ENCODE data around the gene TMEM52. TPM values are rescaled to one million over a fixed set of nuclear protein-coding genes. Genes with fewer than 3 reads are reported as not detected.
A peak's percentile ranks its signal among the peaks of the same experiment; 100 is the strongest.

The TMEM52 gene
- total RNA-seq, 1 experiment from 2014 or later = 9.6 TPM

- H2BK5ac ChIP-seq (ENCODE audit: insufficient read length, low read length) = no peak overlapping the region
- H4K20me1 ChIP-seq (ENCODE audit: control insufficient read depth, insufficient read depth, insufficient read length) = no peaks in the 10 kb centered on the region
- H3K23me2 ChIP-seq (ENCODE audit: insufficient read length, low read depth, low read length, poor library complexity, severe bottlenecking) = no peaks in the 10 kb centered on the region
- H3K4ac ChIP-seq (ENCODE audit: low read depth, low read length) = no peak overlapping the region
- no peak overlapping the region for H3K4me2 ChIP-seq (ENCODE audit: insufficient read depth, insufficient read length, low read length)
- H3K27me3 Mint-ChIP-seq (ENCODE audit: low read depth) = peaks cover 2% of the 10 kb centered on the region; the same call in 1 of the 2 replicates
- no peak overlapping the region for H2BK120ac ChIP-seq (ENCODE audit: low read depth, low read length, poor library complexity, severe bottlenecking)
- no peak overlapping the region for H3K18ac ChIP-seq (ENCODE audit: insufficient read length, low read depth, low read length)
- no peak overlapping the region for H2BK20ac ChIP-seq (ENCODE audit: low read depth, low read length, poor library complexity, severe bottlenecking)
- no peak overlapping the region for H3K27ac ChIP-seq (ENCODE audit: insufficient read length, low read depth, low read length)
- no peak overlapping the region for H2BK12ac ChIP-seq (ENCODE audit: insufficient read length, low read depth, low read length)
- H3K36me3 Mint-ChIP-seq (ENCODE audit: insufficient read depth in 1 of 3, low read depth in 3 of 3) = no peaks in the 10 kb centered on the region
- H3K79me1 ChIP-seq (ENCODE audit: insufficient read depth, low read depth, low read length, poor library complexity, severe bottlenecking) = no peaks in the 10 kb centered on the region
- H4K8ac ChIP-seq (replicated peaks; ENCODE audit: insufficient read length, low read depth, low read length) = no peak overlapping the region
- H3K23ac ChIP-seq (ENCODE audit: insufficient read length, low read depth, low read length) = no peak overlapping the region
- no peak overlapping the region for H2AFZ ChIP-seq (ENCODE audit: low read length)
- H2BK15ac ChIP-seq (ENCODE audit: low read depth, low read length) = no peak overlapping the region
- no peak overlapping the region for H3T11ph ChIP-seq (ENCODE audit: low read length)
- H3K9ac ChIP-seq (ENCODE audit: extremely low read depth, insufficient read length, low read length) = no peak overlapping the region
- no peak overlapping the region for H3K27ac Mint-ChIP-seq
- peak overlapping the region in 1 of 2 experiments; percentile 5; a peak in 1 of 5 replicates for H3K4me3 Mint-ChIP-seq
- TF ChIP-seq CTCF (conservative IDR thresholded peaks at IDR 0.05) = no peak
- H4K91ac ChIP-seq (ENCODE audit: insufficient read length, low read depth, low read length) = no peak overlapping the region
- H3K4me1 ChIP-seq (ENCODE audit: insufficient read depth, low read length) = no peaks in the 10 kb centered on the region
- no peaks in the 10 kb centered on the region for H3K27me3 ChIP-seq (ENCODE audit: insufficient read depth, low read length)
- peak; percentile 47 for DNase-seq
- H3K4me1 Mint-ChIP-seq = peaks cover 7 to 8% of the 10 kb centered on the region in 2 experiments
- H3K9me3 ChIP-seq (ENCODE audit: control insufficient read depth, low read depth, low read length) = no peaks in the 10 kb centered on the region
- H3K9me3 Mint-ChIP-seq = peaks cover 6% of the 10 kb centered on the region in 2 experiments; a peak in 3 of 5 replicates
- WGBS (ENCODE audit: extremely low coverage, insufficient read length, low lambda C conversion rate) = no CpG with 5 or more reads among the region's 14 CpGs
- no peak overlapping the region for H3K14ac ChIP-seq (ENCODE audit: insufficient read depth, low read length)
- H4K5ac ChIP-seq (ENCODE audit: insufficient read length, low read depth, low read length) = no peak overlapping the region
- no peak overlapping the region for H2AK5ac ChIP-seq (ENCODE audit: insufficient read length, low read length)
- no peak overlapping the region for H3K56ac ChIP-seq (ENCODE audit: insufficient read length, low read depth, low read length)
- H3K79me2 ChIP-seq (ENCODE audit: insufficient read depth, low read length) = no peaks in the 10 kb centered on the region
These were observed 18.0 kb downstream of the TMEM52 start for GRCh38 chr1:1900883-1901640.

Measured in H9 (cell line).